GM21381 (cell line): Measurements from ENCODE around the gene ACAP3.

ENCODE experiments used
- ATAC-seq: cut with Tn5 transposase; IDR thresholded peaks from one replicate; pipeline ENCODE4 v1.9.1; 2021; ENCODE audit warnings: mild to moderate bottlenecking, moderate library complexity; ENCODE audit not compliant: unreplicated experiment

ACAP3 gene

GRCh38 chr1:1332031-1332755 is 24.5 kb upstream of the ACAP3 start:
- no peak for ATAC-seq

- ATAC-seq = no peak
These were observed 23.6 kb upstream of the ACAP3 start, which contains the start of gene TAS1R3 for GRCh38 chr1:1331068-1331965. Gene TAS1R3, plus strand, starts transcription at chr1:1331280. Its CDS starts 66 bp downstream, at chr1:1331346.

- no peak for ATAC-seq
These were observed 22.8 kb upstream of the ACAP3 start for GRCh38 chr1:1330366-1331067.

GRCh38 chr1:1329304-1330210 is 21.8 kb upstream of the ACAP3 start:
- no peak for ATAC-seq

- no peak for ATAC-seq
These were observed 20.5 kb upstream of the ACAP3 start for GRCh38 chr1:1328254-1328653.

GRCh38 chr1:1327291-1327690 is 19.6 kb upstream of the ACAP3 start:
- no peak for ATAC-seq

- ATAC-seq = no peak
These were observed 18.4 kb upstream of the ACAP3 start for GRCh38 chr1:1326075-1326605.

- no peak for ATAC-seq
These were observed 17.8 kb upstream of the ACAP3 start for GRCh38 chr1:1325288-1326074.

- peak; percentile 69 for ATAC-seq
These were observed 17.0 kb upstream of the ACAP3 start, which contains the start of the genes CPTP and INTS11 for GRCh38 chr1:1324524-1325287. Gene CPTP, plus strand, starts transcription at chr1:1324802. Its CDS starts 2,109 bp downstream, at chr1:1326911. Gene INTS11, minus strand, starts transcription at chr1:1324660. Its CDS starts 52 bp downstream, at chr1:1324608.

- ATAC-seq = no peak
These were observed 16.4 kb upstream of the ACAP3 start for GRCh38 chr1:1324084-1324523.

- no peak for ATAC-seq
These were observed 15.2 kb upstream of the ACAP3 start for GRCh38 chr1:1322952-1323351.

GRCh38 chr1:1322418-1322817 is 14.7 kb upstream of the ACAP3 start:
- no peak for ATAC-seq

- no peak for ATAC-seq
These were observed 13.7 kb upstream of the ACAP3 start for GRCh38 chr1:1321477-1321876.

- no peak for ATAC-seq
These were observed 13.1 kb upstream of the ACAP3 start for GRCh38 chr1:1320666-1321448.

GRCh38 chr1:1319646-1319941 is 11.9 kb upstream of the ACAP3 start:
- ATAC-seq = no peak

GRCh38 chr1:1318777-1319645 is 11.3 kb upstream of the ACAP3 start:
- ATAC-seq = no peak
